Prostate gland (tissue), 2 donors: ENCODE data around the gene SPATA18. TPM values are rescaled to one million over a fixed set of nuclear protein-coding genes. Genes with fewer than 3 reads are reported as not detected.

ENCODE experiments used
- DNase-seq: peaks from one replicate; pipeline ENCODE4 v3.0.0-alpha.2; 2019; ENCODE audit warnings: low spot score
- H3K27ac ChIP-seq, 2 donors: fragments of 200-600 bp; sonication (generic); 2 replicates each; pipeline ENCODE4 v1.5.1; 2017 to 2019
- H3K27me3 ChIP-seq: fragments of 200-600 bp; sonication (generic); replicated peaks from 2 replicates; pipeline ENCODE4 v1.5.1; 2019; ENCODE audit not compliant: insufficient read depth
- H3K36me3 ChIP-seq, 2 donors: fragments of 200-600 bp; sonication (generic); 1 replicate in 1 of 2; 2 replicates in 1 of 2; pipeline versions ENCODE4 v1.5.1 to v1.8.1; 2017 to 2019
- H3K4me1 ChIP-seq: fragments of 200-600 bp; sonication (generic); replicated peaks from 2 replicates; pipeline ENCODE4 v1.5.1; 2019
- H3K4me3 ChIP-seq, 2 donors: fragments of 200-600 bp; sonication (generic); 2 replicates each; pipeline ENCODE4 v1.5.1; 2017 to 2019
- H3K9me3 ChIP-seq: fragments of 200-600 bp; sonication (generic); 2 replicates; pipeline ENCODE4 v1.5.1; 2017
- CTCF ChIP-seq, 4 experiments: fragments of 200-600 bp in 2 of 4; fragments of 450-650 bp in 2 of 4; sonication (generic) in 2 of 4; IDR thresholded peaks; 1 replicate in 3 of 4; 2 replicates in 1 of 4; pipeline ENCODE4 v1.5.1; 2016 to 2019; ENCODE audit warnings: antibody characterized with exemption in 4 of 4, mild to moderate bottlenecking in 2 of 4, moderate library complexity in 2 of 4
- POLR2A ChIP-seq: fragments of 450-650 bp; IDR thresholded peaks from one replicate; pipeline ENCODE4 v1.6.1; 2016; ENCODE audit warnings: antibody characterized with exemption, mild to moderate bottlenecking
- POLR2AphosphoS5 ChIP-seq: sonication (generic); formaldehyde crosslinking; IDR thresholded peaks from one replicate; pipeline ENCODE4 v1.6.1; 2017; ENCODE audit warnings: antibody characterized with exemption
- WGBS: methylation state at CpG from one replicate; pipeline ENCODE4 v1.1.5; 2018; 5-methylcytosine and 5-hydroxymethylcytosine counted together
- intact Hi-C: fragments of 100-400 bp; cut with DNase I; formaldehyde crosslinking; loops from one replicate; pipeline ENCODE4 v1.14.2; 2022
- total RNA-seq, 2 donors: library from RNA; depleted of rRNA; stranded (reverse); fragments of >200 nt; gene quantifications; one replicate each; pipeline ENCODE4 v1.1.0, GENCODE V29; 2016

Gene SPATA18
- total RNA-seq, 2 donors from 2014 or later = 8.1 to 16.6 TPM

- no peak for DNase-seq
- Histone ChIP-seq H3K4me1 (no peaks in the 10 kb centered on the region), H3K9me3 (no peaks in the 10 kb centered on the region), H3K36me3 (no peaks in the 10 kb centered on the region), H3K4me3 (no peak overlapping the region), H3K27me3 (no peaks in the 10 kb centered on the region), H3K27ac (no peak overlapping the region)
- TF ChIP-seq CTCF (IDR thresholded peaks at IDR 0.05) (no peak), POLR2AphosphoS5 (no peak), POLR2A (no peak)
- intact Hi-C loops = loop anchor here (5.0 to 10.0 kb wide), 3 partner anchors 143 to 193 kb away; partner anchors contain the start of gene DCUN1D4
- 95% methylated on average over 2 of the region's 2 CpGs for WGBS
These were observed 15.9 kb upstream of the SPATA18 start for GRCh38 chr4:52035190-52035589.

- Histone ChIP-seq H3K27me3 (no peaks in the 10 kb centered on the region), H3K27ac (no peak overlapping the region), H3K4me3 (peak overlapping the region; percentile 73 to 82), H3K9me3 (no peaks in the 10 kb centered on the region), H3K36me3 (no peaks in the 10 kb centered on the region), H3K4me1 (no peaks in the 10 kb centered on the region)
- 48% methylated on average over 7 of the region's 7 CpGs for WGBS
- intact Hi-C loops = loop anchor here (5.0 to 10.0 kb wide), 3 partner anchors 145 to 195 kb away; partner anchors contain the start of gene DCUN1D4
- DNase-seq = no peak
- TF ChIP-seq CTCF (IDR thresholded peaks at IDR 0.05) (no peak), POLR2A (no peak), POLR2AphosphoS5 (no peak)
These were observed 14.1 kb upstream of the SPATA18 start for GRCh38 chr4:52036886-52037530.

GRCh38 chr4:52037689-52038102 lies 13.4 kb upstream of the SPATA18 start:
- H3K4me3 ChIP-seq = peak overlapping the region; percentile 73 to 82
- no peaks in the 10 kb centered on the region for H3K9me3 ChIP-seq
- H3K27me3 ChIP-seq = no peaks in the 10 kb centered on the region
- H3K36me3 ChIP-seq = no peaks in the 10 kb centered on the region
- 2% methylated on average over 23 of the region's 25 CpGs for WGBS
- peak overlapping the region; percentile 66 to 68 for H3K27ac ChIP-seq
- intact Hi-C loops = loop anchor here (5.0 to 10.0 kb wide), 3 partner anchors 145 to 195 kb away; partner anchors contain the start of gene DCUN1D4
- TF ChIP-seq POLR2A (no peak), POLR2AphosphoS5 (no peak), CTCF (IDR thresholded peaks at IDR 0.05) (no peak)
- no peaks in the 10 kb centered on the region for H3K4me1 ChIP-seq
- DNase-seq = no peak

- no peaks in the 10 kb centered on the region for H3K27me3 ChIP-seq
- H3K36me3 ChIP-seq = no peaks in the 10 kb centered on the region
- no peaks in the 10 kb centered on the region for H3K9me3 ChIP-seq
- DNase-seq = peak; percentile 53
- intact Hi-C loops = loop anchor here (5.0 to 10.0 kb wide), 3 partner anchors 146 to 196 kb away; partner anchors contain the start of gene DCUN1D4
- peak; percentile 20 for TF ChIP-seq POLR2A
- no peak for TF ChIP-seq CTCF (IDR thresholded peaks at IDR 0.05)
- peak within 1 kb of the TSS; percentile 66 to 68 for H3K27ac ChIP-seq
- peak within 1 kb of the TSS; percentile 73 to 82 for H3K4me3 ChIP-seq
- 3% methylated on average over 59 of the region's 70 CpGs for WGBS
- no peaks in the 10 kb centered on the region for H3K4me1 ChIP-seq
These were observed 12.8 kb upstream of the SPATA18 start, which contains the start of gene SGCB for GRCh38 chr4:52038103-52038912. TSS of gene SGCB (minus strand) at chr4:52038299. CDS start at chr4:52038259, 40 bp downstream.
